Activated CD4-positive, alpha-beta memory T cell treated with anti-CD3 and anti-CD28 coated beads for 36 hours (primary cell): Measurements from ENCODE around the gene SIX6. TPM values are rescaled to one million over a fixed set of nuclear protein-coding genes. Genes with fewer than 3 reads are reported as not detected.

Source experiments
- CTCF ChIA-PET: fragments of 350-600 bp; sonication (Branson Sonifier 250); formaldehyde crosslinking; loops from one replicate; lab custom pipeline; 2021; ENCODE audit warnings: antibody characterized with exemption, inconsistent platforms; lab: Charles Lee
- POLR2A ChIA-PET: fragments of 350-600 bp; sonication (Branson Sonifier 250); formaldehyde crosslinking; loops from one replicate; lab custom pipeline; 2021; ENCODE audit warnings: antibody characterized with exemption; lab: Charles Lee
- DNase-seq: peaks from one replicate; pipeline ENCODE4 v3.0.0-alpha.2; 2020
- H3K27ac Mint-ChIP-seq: one replicate; pipeline ENCODE4 v1.8.0; 2021; ENCODE audit warnings: mixed read lengths
- H3K27me3 Mint-ChIP-seq: one replicate; pipeline ENCODE4 v1.8.0; 2021; ENCODE audit warnings: mixed read lengths
- H3K36me3 Mint-ChIP-seq: one replicate; pipeline ENCODE4 v1.8.0; 2021; ENCODE audit warnings: mixed read lengths
- H3K4me1 Mint-ChIP-seq: one replicate; pipeline ENCODE4 v1.8.0; 2021; ENCODE audit warnings: low read depth, mixed read lengths
- H3K4me3 Mint-ChIP-seq: one replicate; pipeline ENCODE4 v1.8.0; 2021; ENCODE audit warnings: mild to moderate bottlenecking, mixed read lengths
- H3K9me3 Mint-ChIP-seq: one replicate; pipeline ENCODE4 v1.8.0; 2021; ENCODE audit warnings: mixed read lengths
- intact Hi-C: fragments of 100-400 bp; cut with micrococcal nuclease; formaldehyde crosslinking; loops from one replicate; pipeline ENCODE4 v1.15.1; 2023
- total RNA-seq, 2 experiments: library from RNA; stranded (reverse); gene quantifications; one replicate each; pipeline ENCODE4 v1.2.3, GENCODE V29; 2021

Gene SIX6
- total RNA-seq, 2 experiments from 2014 or later: not detected

- H3K27ac Mint-ChIP-seq: no peak overlapping the region
- no peaks in the 10 kb centered on the region for H3K9me3 Mint-ChIP-seq
- H3K36me3 Mint-ChIP-seq: peaks cover 2% of the 10 kb centered on the region
- peaks cover 14% of the 10 kb centered on the region for H3K4me1 Mint-ChIP-seq
- no peak overlapping the region for H3K4me3 Mint-ChIP-seq
- CTCF ChIA-PET: interaction anchor here (0.5 to 1.0 kb wide), 2 partner anchors 166 to 747 kb away, joined by 3 read pairs; no protein-coding TSS in a partner anchor
- intact Hi-C loops: no loop called here
- DNase-seq: no peak
- POLR2A ChIA-PET: no interaction called here
- H3K27me3 Mint-ChIP-seq: peaks cover 42% of the 10 kb centered on the region
Observed at GRCh38 chr14:60515511-60516289, 6.8 kb downstream of the SIX6 start.

- ChIA-PET CTCF (no interaction called here), POLR2A (no interaction called here)
- Mint-ChIP-seq H3K27ac (no peak overlapping the region), H3K9me3 (no peaks in the 10 kb centered on the region), H3K4me1 (no peaks in the 10 kb centered on the region), H3K4me3 (no peak overlapping the region), H3K36me3 (no peaks in the 10 kb centered on the region), H3K27me3 (peaks cover 13% of the 10 kb centered on the region)
- DNase-seq: no peak
- intact Hi-C loops: no loop called here
Observed at GRCh38 chr14:60532442-60532841, 23.5 kb downstream of the SIX6 start.

DNA sequence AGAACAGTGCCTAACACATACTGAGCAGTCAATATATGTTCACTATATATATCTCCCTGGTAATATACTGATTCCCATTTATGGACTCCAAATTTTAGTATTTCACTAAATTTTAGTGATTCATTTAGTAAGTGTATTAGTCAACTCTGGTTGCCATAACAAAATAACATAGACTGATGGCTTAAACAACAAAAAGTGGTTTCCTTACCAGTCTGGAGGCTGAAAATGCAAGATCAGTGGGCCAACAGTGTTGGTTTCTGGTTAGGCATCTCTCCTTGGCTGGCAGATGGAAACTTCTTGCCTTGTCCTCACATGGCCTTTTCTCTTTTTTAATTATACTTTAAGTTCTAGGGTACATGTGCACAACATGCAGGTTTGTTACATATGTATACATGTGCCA, 28.7 kb downstream of the SIX6 start:
- peaks cover 9% of the 10 kb centered on the region for H3K27me3 Mint-ChIP-seq
- no peaks in the 10 kb centered on the region for H3K36me3 Mint-ChIP-seq
- H3K4me3 Mint-ChIP-seq: no peak overlapping the region
- H3K9me3 Mint-ChIP-seq: peaks cover 21% of the 10 kb centered on the region
- intact Hi-C loops: no loop called here
- ChIA-PET POLR2A (no interaction called here), CTCF (no interaction called here)
- no peak overlapping the region for H3K27ac Mint-ChIP-seq
- no peak for DNase-seq
- no peaks in the 10 kb centered on the region for H3K4me1 Mint-ChIP-seq

- Mint-ChIP-seq H3K27me3 (peaks cover 25% of the 10 kb centered on the region), H3K4me1 (no peaks in the 10 kb centered on the region), H3K4me3 (no peak overlapping the region), H3K36me3 (peaks cover 1% of the 10 kb centered on the region), H3K27ac (no peak overlapping the region), H3K9me3 (peaks cover 18% of the 10 kb centered on the region)
- intact Hi-C loops: no loop called here
- POLR2A ChIA-PET: no interaction called here
- CTCF ChIA-PET: no interaction called here
- no peak for DNase-seq
Observed at GRCh38 chr14:60544659-60545058, 35.7 kb downstream of the SIX6 start.

- POLR2A ChIA-PET: no interaction called here
- peaks cover 16% of the 10 kb centered on the region for H3K27me3 Mint-ChIP-seq
- intact Hi-C loops: no loop called here
- H3K4me1 Mint-ChIP-seq: no peaks in the 10 kb centered on the region
- H3K36me3 Mint-ChIP-seq: no peaks in the 10 kb centered on the region
- H3K27ac Mint-ChIP-seq: no peak overlapping the region
- DNase-seq: no peak
- H3K4me3 Mint-ChIP-seq: no peak overlapping the region
- CTCF ChIA-PET: no interaction called here
- peaks cover 2% of the 10 kb centered on the region for H3K9me3 Mint-ChIP-seq
Observed at GRCh38 chr14:60553808-60554207, 44.9 kb downstream of the SIX6 start.

DNA sequence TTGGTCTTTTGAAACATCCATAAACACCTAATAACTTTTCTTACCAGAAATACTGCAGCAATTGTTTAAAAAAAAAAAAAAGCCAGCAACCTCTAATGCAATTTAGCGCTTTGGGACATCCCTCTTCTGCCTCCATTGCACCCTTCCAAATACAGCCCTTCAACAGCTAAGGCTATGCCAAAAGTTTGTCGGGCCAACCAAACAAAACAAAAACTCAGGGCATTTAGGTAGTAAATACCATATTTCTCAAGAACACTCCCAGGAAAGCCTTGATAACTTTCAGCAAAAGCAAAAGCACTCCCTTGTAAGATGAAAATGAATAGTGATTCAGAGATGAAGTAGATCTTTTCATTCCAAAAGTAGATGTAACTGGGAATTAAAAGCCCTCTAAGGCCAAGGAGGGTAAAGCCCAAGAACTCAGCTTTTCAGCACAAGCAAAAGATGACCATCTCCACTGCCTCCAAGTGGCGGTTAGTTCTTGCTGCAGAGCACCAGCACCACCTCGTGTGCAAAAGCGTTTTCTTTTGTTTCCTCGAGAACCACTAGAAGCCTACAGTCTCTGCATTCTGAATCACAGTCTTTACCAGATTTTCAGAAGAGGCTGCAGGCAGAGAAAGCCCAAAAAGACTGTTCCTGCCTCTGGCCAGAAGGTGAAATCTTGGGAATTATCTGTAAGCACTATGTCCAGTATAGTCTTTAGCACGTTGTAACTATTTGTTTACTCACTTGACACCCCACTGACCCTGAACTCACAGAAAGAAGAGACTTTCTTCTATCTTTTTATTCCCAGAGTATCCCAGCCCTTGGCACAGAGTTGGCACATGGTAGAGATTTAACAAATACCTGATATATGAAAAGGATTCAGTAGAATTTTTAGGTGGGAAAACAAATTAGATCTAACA, 53.1 kb downstream of the SIX6 start:
- ChIA-PET POLR2A (no interaction called here), CTCF (interaction anchor here (0.7 to 4.3 kb wide), 3 partner anchors 212 to 380 kb away, joined by 4 to 38 read pairs (median 7); no protein-coding TSS in a partner anchor)
- peak; percentile 53 for DNase-seq
- peaks cover 3% of the 10 kb centered on the region for H3K27me3 Mint-ChIP-seq
- H3K9me3 Mint-ChIP-seq: no peaks in the 10 kb centered on the region
- intact Hi-C loops: loop anchor here (1.0 to 5.0 kb wide), 3 partner anchors 231 to 365 kb away; no protein-coding TSS in a partner anchor
- H3K4me3 Mint-ChIP-seq: no peak overlapping the region
- H3K27ac Mint-ChIP-seq: no peak overlapping the region
- no peaks in the 10 kb centered on the region for H3K36me3 Mint-ChIP-seq
- H3K4me1 Mint-ChIP-seq: no peaks in the 10 kb centered on the region

Other genes starting within 250 kb of the SIX6 start
- gene C14orf39, start 23.1 kb upstream of the SIX6 start, total RNA-seq: not detected
- not detected for gene SIX1, start 140.3 kb downstream of the SIX6 start, total RNA-seq
- gene SIX4, start 215.2 kb downstream of the SIX6 start, total RNA-seq: under 1 TPM in 1 of 2 experiments, not detected in 1; 0.17 TPM
- 10 to 100 TPM; 35.3 to 38.5 TPM for gene MNAT1, start 225.6 kb downstream of the SIX6 start, total RNA-seq